Measurements from ENCODE around the gene KRTAP5-7. TPM values are rescaled to one million over a fixed set of nuclear protein-coding genes. Genes with fewer than 3 reads are reported as not detected.
"Not testable (repeated sequence)": the region's sequence is repeated elsewhere in the genome, so short reads cannot be mapped to it uniquely, and the experiment has no call there.

KRTAP5-7 gene
- polyA plus RNA-seq, 4 donors, result 0.10 to 0.33 (median 0.25) TPM; not detected in 1

GRCh38 chr11:71530602-71531001, 3.5 kb downstream of the KRTAP5-7 start:
- DNase-seq (ENCODE audit: low read depth in 4 of 4, low spot score in 2 of 4), result no peak

DNA sequence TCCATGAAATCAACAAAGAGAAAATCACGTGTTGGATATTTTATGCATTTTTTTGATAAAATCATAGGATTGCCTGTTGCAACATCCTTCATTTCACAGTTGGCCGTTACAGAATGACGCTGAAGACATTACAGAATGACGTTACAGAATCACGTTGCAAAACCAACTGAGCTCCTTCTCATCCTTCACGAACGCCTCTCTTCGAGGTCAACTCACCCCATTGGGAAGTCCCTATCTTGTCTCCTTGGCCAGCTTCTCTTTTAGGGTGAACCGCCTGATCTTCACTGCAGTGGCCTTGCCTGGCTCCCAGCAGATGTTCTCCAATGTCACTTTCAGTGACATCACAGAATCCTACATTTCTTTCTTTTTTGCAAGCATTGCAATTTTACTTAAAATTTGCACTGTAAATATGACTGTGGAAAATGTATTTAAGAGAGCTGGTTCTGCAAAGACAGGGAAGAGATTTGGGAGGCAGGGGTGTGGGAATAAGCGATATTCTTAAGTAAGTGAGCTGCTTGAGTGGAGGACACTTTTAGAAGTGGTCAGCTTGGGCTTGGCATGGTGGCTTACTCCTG, 5.1 kb downstream of the KRTAP5-7 start:
- DNase-seq (ENCODE audit: low read depth in 4 of 4, low spot score in 2 of 4), result no peak

DNA sequence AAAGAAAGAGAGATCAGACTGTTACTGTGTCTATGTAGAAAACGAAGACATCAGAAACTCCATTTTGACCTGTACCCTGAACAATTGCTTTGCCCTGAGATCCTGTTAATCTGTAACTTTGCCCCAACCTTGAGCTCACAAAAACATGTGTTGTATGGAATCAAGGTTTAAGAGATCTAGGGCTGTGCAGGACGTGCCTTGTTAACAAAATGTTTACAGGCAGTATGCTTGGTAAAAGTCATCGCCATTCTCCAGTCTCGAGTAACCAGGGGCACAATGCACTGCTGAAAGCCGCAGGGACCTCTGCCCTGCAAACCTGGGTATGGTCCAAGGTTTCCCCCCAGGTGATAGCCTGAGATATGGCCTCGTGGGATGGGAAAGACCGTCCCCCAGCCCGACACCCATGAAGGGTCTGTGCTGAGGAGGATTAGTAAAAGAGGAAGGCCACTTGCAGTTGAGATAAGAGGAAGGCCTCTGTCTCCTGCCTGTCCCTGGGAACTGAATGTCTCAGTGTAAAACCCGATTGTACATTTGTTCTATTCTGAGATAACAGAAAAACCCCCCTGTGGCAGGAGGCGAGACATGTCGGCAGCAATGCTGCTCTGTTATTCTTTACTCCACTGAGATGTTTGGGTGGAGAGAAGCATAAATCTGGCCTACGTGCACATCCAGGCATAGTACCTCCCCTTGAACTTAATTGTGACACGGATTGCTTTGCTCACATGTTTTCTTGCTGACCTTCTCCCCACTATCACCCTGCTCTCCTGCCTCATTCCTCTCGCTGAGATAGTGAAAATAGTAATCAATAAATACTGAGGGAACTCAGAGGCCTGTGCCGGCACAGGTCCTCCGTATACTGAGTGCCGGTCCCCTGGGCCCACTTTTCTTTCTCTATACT, 7.9 kb downstream of the KRTAP5-7 start:
- DNase-seq (ENCODE audit: low read depth in 4 of 4, low spot score in 2 of 4), result not testable (repeated sequence)

- DNase-seq (ENCODE audit: low read depth in 4 of 4, low spot score in 2 of 4), result no peak
Observed at GRCh38 chr11:71535825-71536224, 8.8 kb downstream of the KRTAP5-7 start.

DNA sequence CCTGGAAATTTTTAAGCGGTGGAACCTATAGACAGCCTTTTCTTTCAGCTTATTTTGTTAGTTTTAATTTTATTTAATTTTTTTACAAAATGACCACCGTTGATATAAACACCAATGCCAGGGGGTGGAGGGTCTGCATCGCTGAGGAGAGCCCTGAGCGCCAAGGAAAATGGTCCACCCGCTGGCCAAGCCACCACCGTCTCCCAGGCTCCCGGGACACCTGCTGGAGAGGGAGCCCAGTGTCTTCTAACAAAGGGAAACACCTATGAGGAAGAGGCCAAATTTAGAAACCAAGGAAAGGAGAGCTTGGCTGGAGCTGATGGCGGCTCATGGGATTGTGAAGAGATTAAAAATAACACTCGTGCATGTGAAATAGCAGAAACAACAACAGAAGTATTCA, 10.5 kb downstream of the KRTAP5-7 start:
- DNase-seq (ENCODE audit: low read depth in 4 of 4, low spot score in 2 of 4), result no peak

- not testable (repeated sequence) for DNase-seq (ENCODE audit: low read depth in 4 of 4, low spot score in 2 of 4)
Observed at GRCh38 chr11:71537977-71538665, 11.1 kb downstream of the KRTAP5-7 start, which contains the start of gene KRTAP5-8. TSS of gene KRTAP5-8 (plus strand) at chr11:71538025. CDS start at chr11:71538056, 31 bp downstream.

DNA sequence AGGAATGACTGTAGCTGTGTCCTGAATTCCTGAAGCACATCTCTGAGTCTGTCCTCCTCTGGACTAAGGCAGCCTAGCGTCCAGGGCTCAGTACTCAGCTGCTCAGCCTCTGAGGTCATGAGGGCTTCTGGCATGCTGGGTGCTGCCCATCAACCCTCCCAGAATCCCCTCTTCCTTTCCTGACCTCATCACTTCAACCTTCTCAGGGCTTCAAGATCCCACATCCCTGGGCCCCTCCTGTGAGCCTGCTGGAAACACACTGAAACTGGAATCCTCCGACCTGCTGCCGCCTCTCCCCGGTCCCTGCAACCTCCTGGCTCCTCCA, 11.6 kb downstream of the KRTAP5-7 start:
- DNase-seq (ENCODE audit: low read depth in 4 of 4, low spot score in 2 of 4), result no peak

- DNase-seq (ENCODE audit: low read depth in 4 of 4, low spot score in 2 of 4), result no peak
Observed at GRCh38 chr11:71539017-71539416, 11.9 kb downstream of the KRTAP5-7 start.

GRCh38 chr11:71539971-71540370, 12.9 kb downstream of the KRTAP5-7 start:
- DNase-seq (ENCODE audit: low read depth in 4 of 4, low spot score in 2 of 4), result not testable (repeated sequence)

DNA sequence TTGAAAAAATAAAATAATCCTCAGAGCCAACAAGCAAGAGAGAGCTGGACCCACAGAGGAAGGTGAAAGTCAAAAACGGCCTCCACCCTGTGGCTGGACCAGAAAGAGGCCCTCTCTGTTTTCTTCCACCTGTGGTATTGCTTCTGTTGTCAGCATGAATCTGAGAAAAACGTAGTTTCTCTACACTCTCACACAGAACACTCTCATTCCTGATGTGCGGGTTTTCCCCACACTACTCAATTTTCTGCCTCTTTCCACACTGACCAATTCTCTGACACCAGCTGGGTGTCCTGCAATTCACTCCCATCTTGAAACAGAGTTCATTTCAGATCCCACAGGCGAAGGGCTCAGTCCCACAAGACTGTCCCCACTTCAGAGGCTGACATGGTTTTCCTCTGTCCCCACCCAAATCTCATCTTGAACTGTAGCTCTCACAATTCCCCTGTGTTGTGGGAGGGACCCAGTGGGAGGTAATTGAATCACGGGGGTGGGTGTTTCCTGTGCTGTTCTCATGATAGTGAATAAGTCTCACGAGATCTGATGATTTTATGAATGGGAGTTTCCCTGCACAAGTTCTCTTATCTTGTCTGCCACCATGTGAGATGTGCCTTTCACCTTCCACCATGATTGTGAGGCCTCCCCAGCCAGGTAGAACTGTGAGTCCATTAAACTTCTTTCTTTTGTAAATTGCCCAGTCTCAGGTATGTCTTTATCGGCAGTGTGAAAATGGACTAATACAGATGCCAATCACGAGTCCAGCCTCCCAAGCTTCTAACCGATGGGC, 13.6 kb downstream of the KRTAP5-7 start:
- DNase-seq (ENCODE audit: low read depth in 4 of 4, low spot score in 2 of 4), result not testable (repeated sequence)

- DNase-seq (ENCODE audit: low read depth in 4 of 4, low spot score in 2 of 4), result no peak
Observed at GRCh38 chr11:71542382-71542781, 15.3 kb downstream of the KRTAP5-7 start.

GRCh38 chr11:71542879-71543777, 16.1 kb downstream of the KRTAP5-7 start:
- DNase-seq (ENCODE audit: low read depth in 4 of 4, low spot score in 2 of 4), result no peak

DNA sequence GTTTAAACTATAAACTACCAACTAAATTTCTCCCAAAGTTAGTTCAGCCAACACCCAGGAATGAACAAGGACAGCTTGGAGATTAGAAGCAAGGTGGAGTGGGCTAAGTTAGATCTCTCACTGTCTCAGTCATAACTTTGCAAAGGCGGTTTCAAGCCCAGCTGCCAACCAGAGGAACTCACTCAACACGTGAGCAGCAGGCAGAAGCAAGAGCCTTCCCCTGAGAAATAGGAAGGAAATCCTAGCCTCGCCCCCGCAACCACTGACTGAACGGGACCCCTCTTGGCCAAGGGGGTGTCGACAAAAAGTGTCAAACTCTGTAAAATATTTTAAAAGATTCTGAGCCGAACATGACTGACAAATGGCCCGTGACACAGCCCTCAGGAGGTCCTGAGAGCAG, 16.8 kb downstream of the KRTAP5-7 start:
- DNase-seq (ENCODE audit: low read depth in 4 of 4, low spot score in 2 of 4), result no peak

GRCh38 chr11:71544525-71545214, 17.6 kb downstream of the KRTAP5-7 start:
- no peak for DNase-seq (ENCODE audit: low read depth in 4 of 4, low spot score in 2 of 4)

GRCh38 chr11:71545405-71545966, 18.4 kb downstream of the KRTAP5-7 start:
- DNase-seq (ENCODE audit: low read depth in 4 of 4, low spot score in 2 of 4), result no peak

DNA sequence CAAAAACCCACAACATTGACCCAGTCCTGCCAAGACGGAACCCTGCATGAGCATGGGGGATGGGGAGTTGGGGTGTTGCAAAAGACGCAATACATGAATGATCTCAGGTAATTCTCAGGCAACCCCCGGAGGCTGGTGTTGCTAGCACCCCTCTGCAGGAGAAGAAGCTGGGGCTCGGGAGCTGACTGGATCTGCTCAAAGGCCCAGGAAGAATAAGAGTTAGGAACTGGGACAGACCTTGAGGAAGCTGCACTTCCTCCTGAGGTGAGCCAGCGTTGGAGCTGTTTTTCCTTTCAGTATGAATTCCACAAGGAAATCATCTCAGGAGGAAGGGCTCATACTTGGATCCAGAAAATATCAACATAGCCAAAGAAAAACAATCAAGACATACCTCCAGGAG, 21.1 kb downstream of the KRTAP5-7 start, which contains the start of gene KRTAP5-9:
TSS of gene KRTAP5-9 (plus strand) at position 301 of the 400 bp plus-strand sequence. CDS start 238 bp downstream, outside the sequence.
- DNase-seq (ENCODE audit: low read depth in 4 of 4, low spot score in 2 of 4), result no peak

GRCh38 chr11:71548716-71549151, 21.7 kb downstream of the KRTAP5-7 start:
- DNase-seq (ENCODE audit: low read depth in 4 of 4, low spot score in 2 of 4), result no peak

GRCh38 chr11:71551711-71552110, 24.6 kb downstream of the KRTAP5-7 start:
- no peak for DNase-seq (ENCODE audit: low read depth in 4 of 4, low spot score in 2 of 4)
